Heart left ventricle (tissue), 13 donors: ENCODE measurements around the gene C2CD4A.

Experiments
- POLR2A ChIP-seq, 2 donors: fragments of 450-650 bp; IDR thresholded peaks; one replicate each; pipeline ENCODE4 v1.6.1; 2017; ENCODE audit warnings: antibody characterized with exemption in 2 of 2, mild to moderate bottlenecking in 2 of 2, moderate library complexity in 2 of 2
- TF ChIP-seq, protein P1 (sequence below), 12 donors: fragments of 200-600 bp; sonication (generic) in 4 of 12; IDR thresholded peaks; one replicate each; pipeline versions ENCODE4 v1.5.0 to v1.8.0; 2018 to 2022; ENCODE audit warnings: antibody characterized with exemption in 12 of 12, mild to moderate bottlenecking in 5 of 12
- donor health status: ischemic (EF 13 %, LVEDD 7.1; RV severe dilation, severe dysfunction).
- donor health status: DM: no; HTN: yes; CAD: no.
- donor health status: DM: no; HTN: no; CAD: no.
- donor health status: ischemic (EF 25% LVEDD 6.9; RV normal size, moderate dysfunction).
- donor health status: ischemic (EF 25% LVEDD 5.7; RV mildly dilated, moderate dysfunction).
- donor health status: ischemic (EF 35%, LVEDD 5.7; RV mildly dilated, moderate dysfunction).
- donor health status: nonischemic (EF 11% LVEDD 7.7; RV severe dilation, severe dysfunction).
- donor health status: DM: yes; HTN: yes; CAD: no.
- donor health status: PGD.
- donor health status: ischemic (EF 29% LVEDD 5.4; RV normal size, mild dysfunction).
- donor health status: nonischemic (EF 23%, LVEDD 6.1; RV moderate dilation, normal function).

DNA sequence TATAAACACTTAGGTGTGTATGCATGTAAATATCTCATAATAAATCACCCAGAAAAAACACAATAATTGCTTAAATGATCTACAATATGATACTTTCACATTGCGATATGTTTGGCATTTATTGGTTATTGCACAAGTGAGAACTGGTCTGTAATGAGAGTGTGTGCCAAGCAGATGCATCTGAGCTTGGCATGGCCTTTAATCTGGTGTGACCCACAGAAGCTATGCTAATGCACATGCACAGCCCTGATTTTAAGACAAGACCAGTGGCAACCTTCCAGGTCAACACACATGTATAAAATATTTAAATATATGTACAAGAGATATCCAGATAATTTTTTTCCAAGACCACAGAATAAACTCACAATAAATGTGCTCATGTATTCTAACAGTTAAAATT is 42.7 kb downstream of the C2CD4A start:
- TF ChIP-seq, protein P1, sequence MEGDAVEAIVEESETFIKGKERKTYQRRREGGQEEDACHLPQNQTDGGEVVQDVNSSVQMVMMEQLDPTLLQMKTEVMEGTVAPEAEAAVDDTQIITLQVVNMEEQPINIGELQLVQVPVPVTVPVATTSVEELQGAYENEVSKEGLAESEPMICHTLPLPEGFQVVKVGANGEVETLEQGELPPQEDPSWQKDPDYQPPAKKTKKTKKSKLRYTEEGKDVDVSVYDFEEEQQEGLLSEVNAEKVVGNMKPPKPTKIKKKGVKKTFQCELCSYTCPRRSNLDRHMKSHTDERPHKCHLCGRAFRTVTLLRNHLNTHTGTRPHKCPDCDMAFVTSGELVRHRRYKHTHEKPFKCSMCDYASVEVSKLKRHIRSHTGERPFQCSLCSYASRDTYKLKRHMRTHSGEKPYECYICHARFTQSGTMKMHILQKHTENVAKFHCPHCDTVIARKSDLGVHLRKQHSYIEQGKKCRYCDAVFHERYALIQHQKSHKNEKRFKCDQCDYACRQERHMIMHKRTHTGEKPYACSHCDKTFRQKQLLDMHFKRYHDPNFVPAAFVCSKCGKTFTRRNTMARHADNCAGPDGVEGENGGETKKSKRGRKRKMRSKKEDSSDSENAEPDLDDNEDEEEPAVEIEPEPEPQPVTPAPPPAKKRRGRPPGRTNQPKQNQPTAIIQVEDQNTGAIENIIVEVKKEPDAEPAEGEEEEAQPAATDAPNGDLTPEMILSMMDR (IDR thresholded peaks at IDR 0.05), result no peak
- TF ChIP-seq POLR2A (IDR thresholded peaks at IDR 0.05), result no peak
